K562 (cell line): ENCODE results near the gene SMS. TPM values are rescaled to one million over a fixed set of nuclear protein-coding genes. Genes with fewer than 3 reads are reported as not detected.

Source experiments
- E2F6 ChIP-seq, 2 experiments: IDR thresholded peaks; 2 replicates each; pipeline ENCODE4 v1.6.1; 2011; ENCODE audit warnings: borderline replicate concordance in 1 of 2, control low read depth in 1 of 2, low read depth in 1 of 2, low read length in 1 of 2, mild to moderate bottlenecking in 1 of 2, mixed read lengths in 1 of 2, moderate library complexity in 1 of 2; ENCODE audit not compliant: insufficient read depth in 1 of 2, insufficient read length in 1 of 2, poor library complexity in 1 of 2, severe bottlenecking in 1 of 2; ENCODE audit errors: extremely low read depth in 1 of 2
- ELF1 ChIP-seq: fragments of 200-800 bp; sonication (Bioruptor generic); IDR thresholded peaks from 2 replicates; pipeline ENCODE4 v1.6.1; 2016; ENCODE audit warnings: missing genetic modification characterization, missing compliant biosample characterization
- ETV5 ChIP-seq: sonication (generic); formaldehyde crosslinking; IDR thresholded peaks from 2 replicates; pipeline ENCODE4 v1.4.0; 2020; ENCODE audit warnings: low read depth, mild to moderate bottlenecking, missing genetic modification reagents
- FOS ChIP-seq: IDR thresholded peaks from 3 replicates; pipeline ENCODE4 v1.6.1; 2011; ENCODE audit not compliant: insufficient read length; ENCODE audit errors: extremely low read depth
- KLF13 ChIP-seq: fragments of 450-650 bp; IDR thresholded peaks from 2 replicates; pipeline ENCODE4 v1.6.1; 2016; ENCODE audit warnings: missing genetic modification characterization, low read depth, mild to moderate bottlenecking, missing compliant biosample characterization, moderate library complexity, borderline replicate concordance
- MGA ChIP-seq: fragments of 450-650 bp; IDR thresholded peaks from 2 replicates; pipeline ENCODE4 v1.6.1; 2016; ENCODE audit warnings: mild to moderate bottlenecking, moderate library complexity
- MYC ChIP-seq, 2 experiments: fragments of 250-450 bp in 1 of 2; sonication (Bioruptor Pico) in 1 of 2; IDR thresholded peaks; 2 replicates each; pipeline versions ENCODE4 v1.5.1 to v1.6.1; 2012 to 2021; ENCODE audit warnings: low read depth in 2 of 2, borderline replicate concordance in 1 of 2, improper control_type of control experiment in 1 of 2, low read length in 1 of 2, mild to moderate bottlenecking in 1 of 2, moderate library complexity in 1 of 2
- NCOA6 ChIP-seq: fragments of 450-650 bp; IDR thresholded peaks from 2 replicates; pipeline ENCODE4 v1.6.1; 2017; ENCODE audit warnings: mild to moderate bottlenecking
- SPI1 ChIP-seq: IDR thresholded peaks from 2 replicates; pipeline ENCODE4 v1.6.1; 2011; ENCODE audit warnings: low read depth, low read length, control low read depth, borderline replicate concordance
- THRB ChIP-seq: fragments of 450-650 bp; formaldehyde crosslinking; conservative IDR thresholded peaks from 2 replicates; pipeline ENCODE4 v1.4.0; 2022; ENCODE audit warnings: mild to moderate bottlenecking, missing genetic modification characterization
- polyA plus RNA-seq, 8 experiments: library from polyadenylated mRNA; depleted of rRNA in 4 of 8; stranded (reverse) in 5 of 8; unstranded in 3 of 8; fragments of >200 nt; fragmentation: Nextera tagmentation in 2 of 8; fragmentation: Illumina TruSeq in 1 of 8; extraction: Ambion mirVana in 2 of 8; extraction: Trizol in 1 of 8; gene quantifications; 2 replicates each; pipeline versions ENCODE4 v1.2.1 to v1.2.3, GENCODE V29; 2011 to 2014; ENCODE audit warnings: inconsistent platforms in 1 of 8, missing spikeins in 1 of 8
- total RNA-seq, 7 experiments: library from RNA; depleted of rRNA in 6 of 7; stranded (reverse); fragments of >200 nt in 6 of 7; fragmentation: Illumina TruSeq in 2 of 7; extraction: Trizol in 2 of 7; gene quantifications; 2 replicates each; pipeline versions ENCODE4 v1.2.1 to v1.2.3, GENCODE V29; 2011 to 2021; ENCODE audit warnings: low replicate concordance in 1 of 7

The SMS gene
- total and polyA plus RNA-seq, 9 of the 15 experiments (the other 6 are each of a cell fraction or from before 2014, with no cell fraction given), result 71.1 to 193 (median 152) TPM

- TF ChIP-seq SPI1 (0 out of 2 replicates have a peak, but pooled peaks have one; percentile 18), E2F6 (IDR thresholded peaks at IDR 0.05; ENCODE audit: borderline replicate concordance in 1 of 2, extremely low read depth in 1 of 2, insufficient read depth in 1 of 2, insufficient read length in 1 of 2, low read depth in 1 of 2, low read length in 1 of 2, poor library complexity in 1 of 2, severe bottlenecking in 1 of 2) (peak; percentile 63 to 79), THRB (CRISPR knock-in tag) (peak; percentile 57; the same call in 1 of the 2 replicates), MGA (peak; percentile 60), MYC (IDR thresholded peaks at IDR 0.05; ENCODE audit: low read depth, low read length) (peak; percentile 45; the same call in 1 of the 2 replicates), MYC (CRISPR knock-in tag; IDR thresholded peaks at IDR 0.05; ENCODE audit: borderline replicate concordance, low read depth) (no peak), ELF1 (tag) (peak; percentile 40; the same call in 1 of the 2 replicates), FOS (no peak), KLF13 (tag) (peak; percentile 67; the same call in 1 of the 2 replicates), ETV5 (CRISPR knock-in tag) (0 out of 2 replicates have a peak, but pooled peaks have one; percentile 30), NCOA6 (no peak)
Observed at GRCh38 chrX:21940356-21940829, at the start of gene SMS (continued).
